GM18520 (cell line): ENCODE data around the gene NIPAL1.

Source experiments
- ATAC-seq: cut with Tn5 transposase; IDR thresholded peaks from one replicate; pipeline ENCODE4 v1.9.1; 2021; ENCODE audit not compliant: unreplicated experiment

Gene NIPAL1

DNA sequence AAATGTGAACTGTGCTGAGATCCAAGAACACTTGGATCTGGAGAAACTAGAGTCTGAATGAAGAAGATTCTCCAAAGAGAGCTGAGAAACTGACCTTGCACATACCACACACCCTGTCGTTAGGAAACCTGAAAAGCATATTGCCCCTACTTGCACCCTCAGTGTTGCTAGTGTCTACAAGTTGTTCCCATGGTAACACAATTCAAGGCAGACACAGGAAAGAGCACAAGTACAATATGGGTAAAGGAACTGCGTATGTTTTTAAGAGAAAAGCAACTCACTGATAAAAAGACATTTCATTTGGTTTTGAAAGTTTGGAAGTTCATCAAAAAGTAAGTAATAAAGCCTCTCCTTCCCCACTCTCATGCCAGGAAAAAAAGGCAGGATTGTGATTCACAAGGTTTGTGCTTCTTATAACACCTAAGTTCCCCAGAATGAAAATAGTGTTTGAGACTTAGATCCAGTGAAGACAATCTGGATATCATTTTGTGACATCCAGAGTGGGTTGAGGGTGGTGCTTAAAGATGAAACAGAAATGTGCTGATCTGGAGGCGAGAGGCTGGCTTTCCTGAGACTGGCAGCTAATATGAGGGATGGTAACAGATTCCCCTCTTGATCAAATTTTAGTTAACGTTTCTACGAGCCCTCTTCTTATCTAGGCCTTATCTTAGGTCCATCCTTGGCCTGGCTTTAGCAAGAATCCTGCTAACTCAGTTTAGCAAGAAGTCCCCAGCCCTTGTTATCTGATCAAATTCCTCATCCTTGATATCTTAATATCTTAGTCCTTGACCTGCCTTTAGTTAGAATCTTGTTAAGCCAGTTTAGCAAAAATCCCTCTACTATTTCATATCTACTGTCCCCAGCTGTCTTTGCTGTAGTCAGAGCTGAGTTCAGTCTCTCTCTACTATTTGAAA is 42.3 kb downstream of the NIPAL1 start:
- no peak for ATAC-seq

DNA sequence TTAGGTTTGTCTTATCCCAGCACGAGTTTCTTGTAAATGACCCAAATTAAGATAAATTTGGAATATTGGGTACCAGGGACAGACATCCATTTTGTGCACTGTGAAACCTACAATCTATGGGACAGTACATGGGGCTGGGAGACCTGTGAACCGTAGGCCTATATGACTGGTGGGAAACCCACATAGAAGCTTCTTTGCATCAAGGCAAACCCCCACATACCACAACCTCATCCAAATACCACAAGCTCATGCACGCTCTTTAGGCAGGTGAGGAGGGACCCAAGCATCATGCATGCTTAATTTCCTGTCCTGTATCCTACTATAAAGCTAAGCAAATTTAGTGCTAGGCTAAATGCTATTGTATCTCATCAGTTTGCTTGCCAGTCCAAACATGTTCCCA is 47.8 kb downstream of the NIPAL1 start:
- no peak for ATAC-seq

DNA sequence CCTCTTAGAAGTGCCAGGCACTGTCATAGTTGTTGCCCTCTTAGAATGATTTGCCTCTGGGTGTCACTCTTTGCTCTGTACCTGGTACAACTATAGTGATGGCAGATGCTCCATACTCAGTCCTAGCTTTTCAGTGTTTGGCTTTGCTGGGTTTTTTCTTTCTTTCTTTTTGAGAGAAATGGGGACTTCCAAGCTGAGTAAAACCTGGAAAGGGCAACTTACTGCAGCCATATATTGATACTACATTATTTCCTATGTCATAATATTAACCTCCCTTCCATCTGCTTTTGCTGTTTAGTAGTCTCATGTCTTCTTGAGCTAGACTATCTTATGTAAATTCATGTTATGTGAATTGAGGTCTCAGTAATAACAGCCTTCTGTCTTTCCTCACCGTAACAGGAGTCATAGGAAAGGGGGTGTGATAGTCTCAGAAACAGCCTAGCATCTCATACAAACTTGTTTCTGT is 49.0 kb downstream of the NIPAL1 start:
- peak; percentile 70 for ATAC-seq

DNA sequence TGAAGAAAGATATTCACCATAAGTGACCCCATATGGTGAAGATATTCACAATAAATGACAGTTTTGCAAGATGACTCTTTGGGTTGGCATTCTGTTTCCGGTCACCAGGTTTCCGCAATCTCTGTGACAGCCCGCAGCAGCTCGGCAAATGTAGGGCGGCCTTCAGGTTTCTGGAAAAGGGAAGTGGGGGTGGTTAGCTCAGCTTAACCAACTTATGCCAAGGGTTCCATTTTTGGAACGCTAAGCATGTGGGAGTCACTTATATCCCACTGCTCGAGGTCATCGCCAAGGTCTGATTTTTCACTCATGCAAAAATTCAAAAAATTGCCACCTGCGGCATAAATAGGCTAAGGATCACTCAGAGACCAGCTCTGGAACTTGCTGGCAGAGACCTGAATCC is 51.0 kb downstream of the NIPAL1 start:
- ATAC-seq, result no peak

DNA sequence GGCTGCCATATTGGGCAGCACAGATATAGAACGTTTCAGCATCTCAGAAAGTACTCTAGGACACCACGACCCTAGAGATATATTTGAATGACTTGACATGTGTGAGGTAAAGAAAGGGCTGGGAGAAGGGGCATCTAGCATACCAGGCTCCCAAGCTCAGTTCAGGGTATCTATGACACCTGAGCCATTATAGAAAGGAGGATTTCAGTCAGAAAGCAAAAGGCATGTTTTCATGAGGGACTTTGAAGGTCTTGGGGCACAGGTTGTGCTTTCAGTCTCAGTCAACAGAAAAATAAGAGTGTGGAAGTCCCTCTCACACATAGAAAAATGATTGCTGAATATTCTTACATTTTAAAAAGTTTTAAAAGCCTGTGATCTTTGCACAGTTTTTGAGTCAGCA is 51.6 kb downstream of the NIPAL1 start:
- no peak for ATAC-seq

DNA sequence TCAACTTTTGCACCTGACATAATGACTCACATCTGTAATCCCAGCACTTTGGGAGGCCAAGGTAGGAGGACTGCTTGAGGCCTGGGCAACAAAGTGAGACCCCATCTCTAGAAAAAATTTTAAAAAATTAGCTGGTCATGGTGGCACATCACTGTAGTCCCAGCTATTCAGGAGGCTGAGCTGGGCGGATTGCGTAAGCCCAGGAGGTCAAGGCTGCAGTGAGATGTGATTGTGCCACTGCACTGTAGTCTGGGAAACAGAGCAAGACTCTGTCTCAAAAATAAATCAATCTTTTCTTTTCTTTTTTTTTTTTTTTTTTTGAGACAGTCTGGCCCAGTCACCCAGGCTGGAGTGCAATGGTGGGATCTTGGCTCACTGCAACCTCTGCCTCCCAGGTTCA is 52.5 kb downstream of the NIPAL1 start:
- no peak for ATAC-seq

DNA sequence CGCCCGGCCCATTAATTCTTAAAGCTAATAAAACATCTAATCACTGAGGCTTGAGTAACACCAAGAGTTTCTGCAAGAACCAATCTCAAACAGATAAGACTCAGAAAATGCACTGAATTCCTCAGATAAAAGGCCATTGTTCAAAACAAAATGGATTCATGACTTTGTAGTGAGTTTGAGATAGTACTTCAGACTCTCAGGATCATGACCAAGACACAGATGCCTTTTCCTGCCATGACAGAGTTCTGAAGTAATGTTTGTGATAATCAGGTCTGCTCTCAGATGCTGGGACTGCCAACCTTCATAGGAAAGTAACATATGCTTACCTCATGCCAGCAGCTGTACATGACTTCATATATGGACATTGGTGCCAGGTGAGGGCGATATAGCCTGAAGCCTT is 54.6 kb downstream of the NIPAL1 start:
- no peak for ATAC-seq

DNA sequence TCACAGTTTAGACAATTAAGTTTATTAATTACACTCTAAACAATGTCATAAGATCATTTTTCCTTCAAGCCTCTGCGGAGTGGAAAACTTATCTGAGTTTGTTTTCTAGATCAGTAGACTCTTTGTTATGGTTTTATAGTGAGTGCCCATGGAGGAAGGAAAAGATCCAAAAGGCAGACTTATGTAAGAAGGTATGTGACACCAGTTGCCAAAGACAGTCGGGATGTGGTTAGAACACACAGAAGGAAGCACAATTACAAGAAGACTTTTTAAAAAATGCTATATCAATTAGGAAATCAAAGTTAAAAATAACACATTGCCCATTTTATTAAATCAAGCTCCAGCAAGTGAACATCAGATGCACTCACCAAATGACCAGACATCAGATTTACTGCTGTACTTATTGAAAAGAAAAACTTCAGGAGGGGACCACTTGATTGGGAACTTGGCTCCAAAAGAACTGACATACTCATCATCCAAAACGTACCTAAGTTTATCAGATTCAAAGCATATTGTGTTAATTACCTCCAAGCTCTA is 57.1 kb downstream of the NIPAL1 start:
- ATAC-seq, result no peak

DNA sequence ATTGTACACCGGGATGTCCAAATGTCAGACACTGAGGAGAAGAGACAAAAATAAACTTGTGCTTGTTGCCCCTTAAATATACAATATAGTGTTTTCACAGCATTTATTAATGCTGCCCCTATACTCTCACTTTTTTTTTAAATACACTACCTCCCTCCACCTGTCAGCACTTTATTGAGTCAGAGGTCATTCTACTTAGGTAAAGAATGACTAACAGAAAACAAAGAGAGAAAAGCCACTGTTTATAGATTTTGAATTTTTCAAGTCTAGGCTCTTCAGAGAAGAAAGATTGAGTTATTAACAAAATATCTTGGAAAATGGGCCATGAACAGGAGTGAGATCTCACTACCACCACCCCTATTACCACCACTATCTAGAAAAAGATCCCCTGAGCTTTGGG is 58.1 kb downstream of the NIPAL1 start:
- no peak for ATAC-seq

DNA sequence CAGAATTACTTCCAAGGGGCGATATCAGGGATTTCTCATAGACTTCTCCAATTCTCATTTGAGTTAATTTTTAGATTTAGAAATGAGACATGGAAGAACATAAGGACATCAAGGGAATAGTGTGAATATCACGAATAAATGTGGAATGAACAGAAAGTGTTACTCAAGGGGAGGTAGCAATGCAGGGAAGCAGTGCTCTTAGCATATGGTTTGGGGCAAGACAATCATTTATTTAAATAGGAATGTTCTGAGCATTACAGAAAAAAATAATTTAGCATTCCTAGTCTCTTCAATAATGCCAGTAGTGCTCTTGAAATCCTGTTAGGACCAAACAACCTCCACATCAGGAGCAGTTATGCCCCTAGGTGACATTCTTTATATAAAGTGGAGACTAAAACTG is 61.9 kb downstream of the NIPAL1 start:
- ATAC-seq, result no peak

DNA sequence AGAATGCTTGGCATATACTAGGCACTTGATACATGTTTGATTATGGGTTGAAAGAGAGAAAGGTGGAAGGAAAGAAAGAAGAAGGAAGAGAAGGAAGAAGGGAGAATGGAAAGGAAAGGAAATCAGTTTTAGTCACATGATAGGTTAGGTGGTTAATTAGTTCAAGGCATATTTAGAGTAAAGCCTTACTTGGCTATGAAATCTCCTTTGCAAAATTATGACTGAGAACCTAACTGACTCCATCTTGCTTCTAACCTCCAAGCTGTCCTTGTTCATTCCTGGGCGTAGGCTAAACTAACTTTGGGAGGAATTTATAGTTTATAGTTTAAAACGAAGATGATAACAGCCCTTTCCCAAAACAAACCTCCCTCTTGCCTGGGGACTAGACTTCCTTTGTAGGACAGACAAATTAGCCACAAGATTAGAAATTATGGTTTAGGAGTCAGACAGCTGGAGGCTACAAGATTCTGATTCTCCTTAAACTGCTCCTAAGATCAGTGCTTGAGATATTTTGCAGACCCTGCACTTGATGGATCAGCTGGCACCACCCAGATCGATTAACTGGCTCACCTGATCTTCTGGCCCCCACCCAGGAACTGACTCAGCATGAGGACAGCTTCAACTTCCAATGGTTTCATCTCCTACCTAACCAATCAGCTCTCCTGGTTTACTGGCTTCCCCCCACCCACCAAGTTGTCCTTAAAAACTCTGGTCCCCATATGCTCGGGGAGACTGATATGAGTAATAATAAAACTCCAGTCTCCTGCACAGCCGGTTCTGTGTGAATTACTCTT is 62.5 kb downstream of the NIPAL1 start:
- ATAC-seq, result no peak

DNA sequence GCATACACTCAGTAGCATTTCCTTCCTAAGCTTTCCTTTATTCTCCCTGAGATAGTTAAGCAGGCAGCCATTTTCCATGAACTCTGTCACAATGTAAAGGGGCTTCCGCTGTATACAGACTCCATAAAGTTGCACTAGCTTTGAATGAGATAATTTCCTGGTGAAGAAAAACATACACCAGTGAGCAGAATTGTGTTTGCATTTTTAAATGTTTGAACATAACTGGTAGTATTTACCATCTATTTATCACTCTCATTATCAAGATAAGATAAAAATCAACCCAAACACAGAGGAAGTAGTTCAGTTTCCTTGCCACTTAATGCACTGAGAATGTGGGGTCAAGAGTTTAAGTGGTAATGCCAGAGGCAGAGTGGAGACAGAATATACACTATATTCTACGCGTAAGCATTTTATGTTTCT is 63.4 kb downstream of the NIPAL1 start:
- ATAC-seq, result no peak

DNA sequence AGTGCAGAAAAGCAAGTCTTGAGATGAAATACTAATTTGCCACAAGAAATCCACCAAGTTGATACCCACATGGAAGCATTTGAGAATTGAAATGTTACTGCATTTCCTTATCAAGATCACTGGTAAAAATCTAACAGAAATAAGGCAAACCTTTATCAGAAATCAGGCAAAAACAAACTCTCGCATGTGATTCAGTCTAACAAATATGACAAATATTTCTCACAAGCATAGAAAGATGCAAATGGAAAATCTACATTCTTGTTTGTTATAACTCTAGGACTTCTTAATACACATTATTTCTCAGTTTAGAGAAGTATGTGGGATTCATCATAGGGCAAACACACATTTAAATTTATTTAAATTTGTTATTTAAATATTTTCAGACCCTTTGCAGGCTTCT is 64.6 kb downstream of the NIPAL1 start:
- no peak for ATAC-seq

DNA sequence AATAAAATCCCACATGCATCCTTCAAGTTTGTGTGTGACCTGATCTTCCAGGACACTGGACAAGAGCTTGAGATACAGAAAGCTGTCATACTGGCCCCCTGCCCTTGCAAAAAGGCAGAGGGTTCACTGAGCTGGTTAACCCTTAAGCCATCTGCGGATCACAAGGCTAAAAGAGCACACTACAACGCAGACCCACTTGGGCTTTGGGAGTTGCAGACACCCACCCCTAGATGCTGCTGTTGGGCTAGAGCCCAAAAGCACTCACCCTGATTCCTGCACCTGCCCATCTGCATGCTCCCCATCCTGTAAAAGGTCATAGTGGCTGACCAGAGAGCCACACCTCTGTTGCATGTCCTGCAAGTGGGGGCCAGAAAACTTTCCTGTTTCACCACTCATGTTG is 66.4 kb downstream of the NIPAL1 start:
- ATAC-seq, result no peak

DNA sequence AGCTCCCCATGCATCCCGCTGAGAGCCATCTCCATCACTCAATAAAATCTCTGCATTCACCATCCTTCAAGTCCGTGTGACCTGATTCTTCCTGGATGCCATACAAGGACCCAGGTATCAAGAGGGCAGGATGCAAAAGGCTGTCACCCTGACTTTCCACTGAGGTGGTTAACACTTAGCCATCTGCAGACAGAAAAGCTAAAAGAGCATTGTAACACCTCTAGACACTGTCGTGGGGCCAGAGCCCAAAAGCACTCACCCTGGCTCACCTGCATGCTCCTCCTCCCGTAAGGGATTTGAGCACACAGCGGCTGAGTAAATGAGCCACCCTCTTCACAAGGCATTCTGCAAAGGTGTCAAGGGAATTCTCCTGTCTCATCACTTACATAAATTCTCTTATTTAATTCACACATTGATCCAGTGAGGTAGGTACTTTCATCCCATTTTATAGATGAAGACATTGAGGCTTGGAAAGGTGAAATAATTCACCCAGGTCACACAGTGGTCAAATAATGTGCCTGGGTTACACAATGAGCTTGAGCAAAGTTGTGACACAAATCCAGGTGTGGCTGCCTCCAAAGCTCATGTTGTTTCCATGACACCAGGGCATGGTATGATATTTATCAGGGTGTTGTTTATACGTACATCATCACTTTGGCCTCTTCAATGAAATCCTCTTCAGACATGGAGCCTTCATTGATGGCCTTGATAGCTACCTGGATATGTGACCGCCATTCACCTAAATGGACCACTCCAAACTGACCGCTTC is 69.4 kb downstream of the NIPAL1 start:
- ATAC-seq, result no peak
